ENCODE data around the gene KLF16.

The KLF16 gene

GRCh38 chr19:1863328-1863637 lies at the start of gene KLF16:
TSS of gene KLF16 (minus strand) at chr19:1863579. CDS start at chr19:1863497, 82 bp downstream.
- Mint-ChIP-seq H3K27ac (peak within 1 kb of the TSS; percentile 98), H3K9me3 (no peaks in the 10 kb centered on the region), H3K27me3 (no peaks in the 10 kb centered on the region), H3K4me3 (peak within 1 kb of the TSS; percentile 97 to 99), H3K36me3 (peaks cover 8 to 11% of the 10 kb centered on the region in 2 donors), H3K4me1 (peaks cover 33 to 61% of the 10 kb centered on the region in 2 donors)
- DNase-seq (no peak), ATAC-seq (replicated peaks) (peak; percentile 3 to 5)

- no peaks in the 10 kb centered on the region for H3K27me3 Mint-ChIP-seq
- DNase-seq (no peak), ATAC-seq (replicated peaks) (no peak)
- peaks cover 20 to 30% of the 10 kb centered on the region in 2 donors for H3K36me3 Mint-ChIP-seq
- peaks cover 22 to 36% of the 10 kb centered on the region in 2 donors for H3K4me1 Mint-ChIP-seq
- no peaks in the 10 kb centered on the region for H3K9me3 Mint-ChIP-seq
- H3K4me3 Mint-ChIP-seq: no peak overlapping the region
- H3K27ac Mint-ChIP-seq: peak overlapping the region; percentile 59
Observed at GRCh38 chr19:1912760-1913505, 49.6 kb upstream of the KLF16 start.

- DNase-seq: no peak
- no peak for ATAC-seq (replicated peaks)
- Mint-ChIP-seq H3K4me1 (peaks cover 24 to 44% of the 10 kb centered on the region in 2 donors), H3K27ac (no peak overlapping the region), H3K27me3 (no peaks in the 10 kb centered on the region), H3K36me3 (peaks cover 19 to 29% of the 10 kb centered on the region in 2 donors), H3K4me3 (no peak overlapping the region), H3K9me3 (no peaks in the 10 kb centered on the region)
Observed at GRCh38 chr19:1911995-1912394, 48.6 kb upstream of the KLF16 start.

GRCh38 chr19:1911098-1911497 lies 47.7 kb upstream of the KLF16 start:
- DNase-seq (no peak), ATAC-seq (replicated peaks) (no peak)
- Mint-ChIP-seq H3K4me1 (peaks cover 24 to 51% of the 10 kb centered on the region in 2 donors), H3K27me3 (no peaks in the 10 kb centered on the region), H3K27ac (no peak overlapping the region), H3K4me3 (no peak overlapping the region), H3K36me3 (peaks cover 18 to 28% of the 10 kb centered on the region in 2 donors), H3K9me3 (no peaks in the 10 kb centered on the region)

GRCh38 chr19:1910177-1910576 lies 46.8 kb upstream of the KLF16 start:
- no peaks in the 10 kb centered on the region for H3K27me3 Mint-ChIP-seq
- H3K4me3 Mint-ChIP-seq: peak overlapping the region in 1 of 2 donors; percentile 25
- H3K4me1 Mint-ChIP-seq: peaks cover 29 to 60% of the 10 kb centered on the region in 2 donors
- DNase-seq (no peak), ATAC-seq (replicated peaks) (no peak)
- H3K27ac Mint-ChIP-seq: no peak overlapping the region
- H3K9me3 Mint-ChIP-seq: no peaks in the 10 kb centered on the region
- peaks cover 18 to 22% of the 10 kb centered on the region in 2 donors for H3K36me3 Mint-ChIP-seq

DNA sequence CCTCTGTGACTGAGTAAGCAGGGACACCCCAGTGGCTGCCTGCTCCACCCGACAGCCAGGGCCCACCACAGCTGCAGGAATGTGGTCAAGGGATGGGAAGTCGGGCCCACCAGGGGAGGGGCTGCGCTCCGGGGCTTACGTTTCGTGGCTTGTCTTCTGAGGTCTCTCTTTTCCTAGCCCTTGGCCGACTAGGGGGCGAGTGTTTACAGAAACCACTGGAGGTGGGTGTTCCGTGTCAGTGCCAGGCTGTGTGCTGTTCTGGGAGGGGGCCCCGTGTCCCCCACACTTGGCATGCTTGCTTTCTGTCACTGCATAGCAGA lies 46.3 kb upstream of the KLF16 start:
- ATAC-seq (replicated peaks) (no peak), DNase-seq (no peak)
- H3K4me3 Mint-ChIP-seq: peak overlapping the region; percentile 25 to 59
- H3K4me1 Mint-ChIP-seq: peaks cover 31 to 64% of the 10 kb centered on the region in 2 donors
- H3K36me3 Mint-ChIP-seq: peaks cover 18 to 22% of the 10 kb centered on the region in 2 donors
- no peaks in the 10 kb centered on the region for H3K27me3 Mint-ChIP-seq
- no peaks in the 10 kb centered on the region for H3K9me3 Mint-ChIP-seq
- peak overlapping the region; percentile 51 for H3K27ac Mint-ChIP-seq

DNA sequence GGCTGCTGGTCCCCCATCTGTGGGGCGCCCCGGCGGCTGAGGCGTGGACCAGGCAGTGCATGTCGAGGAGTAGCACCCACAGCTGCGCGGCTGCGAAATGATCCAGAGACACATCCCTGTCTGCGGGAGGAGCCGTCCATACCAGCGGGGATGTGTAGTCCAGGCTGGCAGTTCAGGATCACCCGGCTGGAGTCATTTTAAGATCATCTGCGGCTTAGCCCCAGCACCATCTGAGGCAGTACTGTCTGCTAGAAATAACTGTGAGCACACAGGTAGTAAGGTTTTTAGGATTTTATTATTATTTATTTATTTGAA lies 44.9 kb upstream of the KLF16 start:
- ATAC-seq (replicated peaks): no peak
- DNase-seq: no peak
- H3K4me3 Mint-ChIP-seq: no peak overlapping the region
- H3K9me3 Mint-ChIP-seq: no peaks in the 10 kb centered on the region
- H3K27me3 Mint-ChIP-seq: no peaks in the 10 kb centered on the region
- H3K36me3 Mint-ChIP-seq: peaks cover 18 to 22% of the 10 kb centered on the region in 2 donors
- H3K27ac Mint-ChIP-seq: no peak overlapping the region
- peaks cover 40 to 69% of the 10 kb centered on the region in 2 donors for H3K4me1 Mint-ChIP-seq

- Mint-ChIP-seq H3K27me3 (no peaks in the 10 kb centered on the region), H3K27ac (no peak overlapping the region), H3K4me3 (no peak overlapping the region), H3K9me3 (no peaks in the 10 kb centered on the region), H3K36me3 (peaks cover 12 to 19% of the 10 kb centered on the region in 2 donors), H3K4me1 (peaks cover 42 to 70% of the 10 kb centered on the region in 2 donors)
- no peak for DNase-seq
- ATAC-seq (replicated peaks): no peak
Observed at GRCh38 chr19:1907563-1908363, 44.4 kb upstream of the KLF16 start.

- peaks cover 42 to 71% of the 10 kb centered on the region in 2 donors for H3K4me1 Mint-ChIP-seq
- peak overlapping the region; percentile 42 for H3K27ac Mint-ChIP-seq
- DNase-seq: no peak
Observed at GRCh38 chr19:1906985-1907562, 43.7 kb upstream of the KLF16 start.

GRCh38 chr19:1905863-1906375 lies 42.5 kb upstream of the KLF16 start:
- Mint-ChIP-seq H3K27ac (peak overlapping the region; percentile 93), H3K4me3 (peak overlapping the region; percentile 90), H3K4me1 (peaks cover 42 to 71% of the 10 kb centered on the region in 2 donors), H3K36me3 (peaks cover 10 to 19% of the 10 kb centered on the region in 2 donors), H3K27me3 (no peaks in the 10 kb centered on the region), H3K9me3 (no peaks in the 10 kb centered on the region)
- DNase-seq: no peak
- ATAC-seq (replicated peaks): no peak

More at GRCh38 chr19:1906985-1907562, 43.7 kb upstream of the KLF16 start:
- no peaks in the 10 kb centered on the region for H3K27me3 Mint-ChIP-seq
- peaks cover 11 to 19% of the 10 kb centered on the region in 2 donors for H3K36me3 Mint-ChIP-seq
- peak overlapping the region; percentile 16 to 57 for H3K4me3 Mint-ChIP-seq
- no peak for ATAC-seq (replicated peaks)
- H3K9me3 Mint-ChIP-seq: no peaks in the 10 kb centered on the region

GRCh38 chr19:1905110-1905862 lies 41.9 kb upstream of the KLF16 start, which contains the start of the genes ADAT3 and SCAMP4:
TSS of gene ADAT3 (plus strand) at chr19:1905399. CDS start at chr19:1912048, 6,649 bp downstream.
TSS of gene SCAMP4 (plus strand) at chr19:1905399. CDS start at chr19:1915020, 9,621 bp downstream.
- peak within 1 kb of the TSS; percentile 93 for H3K27ac Mint-ChIP-seq

GRCh38 chr19:1904860-1905109 lies 41.4 kb upstream of the KLF16 start:
- H3K27me3 Mint-ChIP-seq: no peaks in the 10 kb centered on the region
- peak overlapping the region; percentile 91 for H3K27ac Mint-ChIP-seq
- H3K4me3 Mint-ChIP-seq: peak overlapping the region; percentile 88 to 90
- no peaks in the 10 kb centered on the region for H3K9me3 Mint-ChIP-seq
- ATAC-seq (replicated peaks): no peak
- no peak for DNase-seq
- peaks cover 38 to 63% of the 10 kb centered on the region in 2 donors for H3K4me1 Mint-ChIP-seq
- H3K36me3 Mint-ChIP-seq: peaks cover 6 to 14% of the 10 kb centered on the region in 2 donors

More at GRCh38 chr19:1905110-1905862, 41.9 kb upstream of the KLF16 start, which contains the start of the genes ADAT3 and SCAMP4:
- Mint-ChIP-seq H3K4me3 (peak within 1 kb of the TSS; percentile 90), H3K27me3 (no peaks in the 10 kb centered on the region), H3K9me3 (no peaks in the 10 kb centered on the region), H3K4me1 (peaks cover 41 to 68% of the 10 kb centered on the region in 2 donors), H3K36me3 (peaks cover 9 to 17% of the 10 kb centered on the region in 2 donors)
- ATAC-seq (replicated peaks) (peak; percentile 90), DNase-seq (peak; percentile 99)

DNA sequence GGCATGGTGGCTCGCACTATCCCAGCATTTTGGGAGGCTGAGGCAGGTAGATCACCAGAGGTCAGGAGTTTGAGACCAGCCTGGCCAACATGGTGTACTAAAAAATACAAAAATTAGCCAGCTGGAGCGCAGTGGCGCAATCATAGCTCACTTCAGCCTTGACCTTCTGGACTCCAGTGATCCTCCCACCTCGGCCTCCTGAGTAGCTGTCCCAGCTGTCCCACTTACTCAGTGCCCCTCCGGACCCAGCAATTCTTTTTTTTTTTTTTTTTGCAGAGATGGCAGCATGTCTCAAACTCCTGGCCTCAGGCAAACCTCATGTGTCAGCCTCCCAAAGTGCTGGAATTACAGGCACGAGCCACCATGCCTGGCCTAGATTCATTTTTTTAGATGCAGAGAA lies 39.5 kb upstream of the KLF16 start:
- Mint-ChIP-seq H3K27ac (peak overlapping the region; percentile 81), H3K9me3 (no peaks in the 10 kb centered on the region), H3K4me3 (peak overlapping the region in 1 of 2 donors; percentile 39), H3K4me1 (peaks cover 25 to 62% of the 10 kb centered on the region in 2 donors), H3K27me3 (no peaks in the 10 kb centered on the region), H3K36me3 (peaks cover 4% of the 10 kb centered on the region in 2 donors)
- DNase-seq: no peak
- ATAC-seq (replicated peaks): no peak

DNA sequence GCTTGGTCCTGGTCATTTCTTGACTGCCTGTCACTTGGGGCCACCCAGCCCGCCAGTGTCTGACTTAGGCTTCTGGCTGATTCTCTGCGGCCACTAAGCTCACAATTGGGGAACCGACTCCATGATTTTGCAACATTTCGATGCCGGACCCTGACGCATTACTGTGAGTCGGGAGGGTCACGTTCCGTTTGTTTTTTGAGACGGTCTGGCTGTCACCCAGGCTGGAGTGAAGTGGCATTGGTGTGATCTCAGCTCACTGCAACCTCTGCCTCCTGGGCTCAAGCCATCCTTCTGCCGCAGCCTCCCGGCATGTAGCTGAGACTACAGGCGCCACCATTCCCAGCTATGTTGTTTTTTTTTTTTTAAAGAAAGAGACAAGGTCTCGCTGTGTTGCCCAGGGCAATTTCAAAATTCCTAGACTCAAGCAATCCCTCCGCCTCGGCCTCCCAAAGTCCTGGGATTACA lies 38.6 kb upstream of the KLF16 start:
- Mint-ChIP-seq H3K9me3 (no peaks in the 10 kb centered on the region), H3K4me1 (peaks cover 26 to 63% of the 10 kb centered on the region in 2 donors), H3K27me3 (no peaks in the 10 kb centered on the region), H3K27ac (no peak overlapping the region), H3K4me3 (no peak overlapping the region), H3K36me3 (peaks cover under 1 to 5% of the 10 kb centered on the region in 2 donors)
- no peak for ATAC-seq (replicated peaks)
- no peak for DNase-seq
